Stomach smooth muscle (tissue), 2 donors: Measurements from ENCODE around the gene ZFYVE27.

Experiments
- H3K27ac ChIP-seq: one replicate; pipeline ENCODE4 v1.7.0; 2013; ENCODE audit warnings: mild to moderate bottlenecking, low read length, inconsistent platforms
- H3K27me3 ChIP-seq, 2 donors: one replicate each; pipeline ENCODE4 v1.7.0; 2013; ENCODE audit warnings: low read length in 2 of 2; ENCODE audit not compliant: insufficient read depth in 2 of 2, control insufficient read depth in 1 of 2
- H3K36me3 ChIP-seq, 2 donors: one replicate each; pipeline ENCODE4 v1.7.0; 2013; ENCODE audit warnings: low read length in 2 of 2; ENCODE audit not compliant: control insufficient read depth in 2 of 2, insufficient read depth in 2 of 2
- H3K4me1 ChIP-seq: one replicate; pipeline ENCODE4 v1.7.0; 2013; ENCODE audit warnings: low read length; ENCODE audit not compliant: control insufficient read depth, insufficient read depth
- H3K4me3 ChIP-seq, 2 donors: one replicate each; pipeline ENCODE4 v1.7.0; 2013; ENCODE audit warnings: low read length in 2 of 2
- H3K9ac ChIP-seq, 2 donors: one replicate each; pipeline ENCODE4 v1.7.0; 2013; ENCODE audit warnings: low read length in 2 of 2, mild to moderate bottlenecking in 1 of 2
- H3K9me3 ChIP-seq, 2 donors: one replicate each; pipeline ENCODE4 v1.7.0; 2013; ENCODE audit warnings: low read length in 2 of 2; ENCODE audit not compliant: control insufficient read depth in 2 of 2
- donor health status: healthy.
- donor health status: Pancreatic carcinoma.

ZFYVE27 gene

DNA sequence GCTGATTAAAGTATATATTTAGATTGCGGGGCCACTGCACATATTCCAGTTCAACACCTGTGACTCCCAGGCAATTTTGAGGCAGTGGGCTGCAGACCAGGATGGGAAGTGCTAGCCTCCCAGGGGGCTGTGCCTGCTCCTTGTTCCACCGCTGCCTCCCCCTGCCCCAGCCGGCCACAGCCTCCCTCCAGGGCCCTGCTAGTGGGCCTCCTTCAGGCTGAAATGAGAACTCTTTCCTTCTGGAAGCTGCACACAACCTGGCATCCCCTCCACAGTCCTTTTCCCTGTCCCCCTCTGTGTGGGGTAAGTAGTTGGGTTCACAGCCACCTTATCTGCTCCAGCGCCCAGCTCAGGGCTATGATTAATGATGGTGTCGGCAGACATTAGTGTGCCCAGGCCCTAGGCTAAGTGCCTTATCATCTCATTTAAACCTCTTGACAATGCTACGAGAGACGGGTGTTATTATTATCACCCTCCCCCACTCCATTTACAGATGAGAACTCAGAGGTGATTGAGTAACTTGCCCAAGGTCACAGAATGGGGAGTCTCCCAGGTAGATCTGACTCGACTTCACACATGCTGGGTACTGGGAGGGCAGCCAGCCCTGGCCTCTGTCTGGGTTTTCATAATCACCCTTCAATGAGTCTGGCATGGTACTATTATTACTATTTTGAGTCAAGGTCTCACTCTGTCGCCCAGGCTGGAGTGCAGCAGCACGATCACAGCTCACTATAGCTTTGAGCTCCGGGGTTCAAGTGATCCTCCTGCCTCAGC, 45.7 kb downstream of the ZFYVE27 start:
- H3K27me3 ChIP-seq, result peaks cover 0 to under 1% of the 10 kb centered on the region in 2 donors
- no peak overlapping the region for H3K4me3 ChIP-seq
- H3K4me1 ChIP-seq, result peaks cover 13% of the 10 kb centered on the region
- H3K36me3 ChIP-seq, result no peaks in the 10 kb centered on the region
- H3K27ac ChIP-seq, result no peak overlapping the region
- H3K9ac ChIP-seq, result no peak overlapping the region
- H3K9me3 ChIP-seq, result no peaks in the 10 kb centered on the region

DNA sequence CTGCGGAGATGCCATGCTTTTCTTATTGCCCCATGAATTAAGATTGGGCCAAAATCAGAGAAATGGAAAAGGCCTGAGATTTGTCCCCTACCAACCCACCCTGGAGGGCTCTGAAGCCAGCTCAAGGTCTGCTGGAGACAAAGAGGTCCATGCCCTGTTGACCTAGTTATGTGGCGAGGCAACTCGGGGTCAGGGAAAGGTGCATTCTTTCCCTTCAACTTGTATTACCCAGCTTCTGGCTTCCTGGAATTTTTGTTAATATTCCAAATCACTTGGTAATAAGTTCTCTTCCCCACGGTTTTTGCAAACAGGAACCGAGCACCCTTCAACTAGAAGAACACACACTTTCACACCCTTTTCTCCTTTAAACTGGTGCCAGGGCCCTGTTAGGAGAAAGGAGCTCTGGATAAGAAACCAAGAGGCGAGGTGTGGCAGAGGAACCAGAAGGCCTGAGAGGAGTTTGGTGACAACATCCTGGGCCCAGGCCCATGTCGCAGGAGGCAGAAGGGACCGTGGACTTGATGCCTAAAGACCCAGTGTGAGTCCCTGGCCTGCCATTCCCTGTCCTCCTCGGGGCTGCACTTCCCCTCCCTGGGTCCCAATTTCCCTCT, 47.4 kb downstream of the ZFYVE27 start:
- peaks cover 14% of the 10 kb centered on the region for H3K4me1 ChIP-seq
- no peak overlapping the region for H3K27ac ChIP-seq
- H3K4me3 ChIP-seq, result no peak overlapping the region
- H3K9me3 ChIP-seq, result no peaks in the 10 kb centered on the region
- peaks cover 0 to 5% of the 10 kb centered on the region in 2 donors for H3K27me3 ChIP-seq
- H3K36me3 ChIP-seq, result no peaks in the 10 kb centered on the region
- H3K9ac ChIP-seq, result no peak overlapping the region

GRCh38 chr10:97785231-97785630, 48.3 kb downstream of the ZFYVE27 start:
- H3K27ac ChIP-seq, result no peak overlapping the region
- no peak overlapping the region for H3K4me3 ChIP-seq
- peaks cover 14% of the 10 kb centered on the region for H3K4me1 ChIP-seq
- peaks cover 5 to 13% of the 10 kb centered on the region in 2 donors for H3K27me3 ChIP-seq
- no peaks in the 10 kb centered on the region for H3K9me3 ChIP-seq
- H3K9ac ChIP-seq, result no peak overlapping the region
- no peaks in the 10 kb centered on the region for H3K36me3 ChIP-seq

DNA sequence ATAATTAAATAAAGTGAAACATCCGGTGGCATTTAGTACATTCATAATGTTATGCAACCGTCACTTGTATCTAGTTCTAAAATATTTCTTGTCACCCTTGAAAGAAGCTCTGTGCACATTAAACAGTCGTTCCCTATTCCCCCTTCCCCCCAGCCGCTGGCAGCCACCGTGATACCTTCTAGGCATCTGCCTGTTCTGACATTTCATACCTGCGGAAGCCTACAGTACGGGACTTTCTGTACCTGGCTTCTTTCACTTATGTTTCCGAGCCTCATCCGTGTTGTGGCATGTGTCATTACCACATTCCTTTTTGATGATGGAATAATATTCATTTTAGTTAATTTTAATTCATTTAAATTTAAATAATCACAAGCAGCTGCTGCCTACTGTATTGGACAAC, 48.8 kb downstream of the ZFYVE27 start:
- Histone ChIP-seq H3K27me3 (peaks cover 5 to 14% of the 10 kb centered on the region in 2 donors), H3K4me3 (no peak overlapping the region), H3K9me3 (no peaks in the 10 kb centered on the region), H3K9ac (no peak overlapping the region), H3K27ac (no peak overlapping the region), H3K4me1 (peaks cover 14% of the 10 kb centered on the region), H3K36me3 (no peaks in the 10 kb centered on the region)

GRCh38 chr10:97788552-97789442, 51.9 kb downstream of the ZFYVE27 start:
- H3K27ac ChIP-seq, result no peak overlapping the region
- peaks cover 22 to 26% of the 10 kb centered on the region in 2 donors for H3K27me3 ChIP-seq
- H3K4me3 ChIP-seq, result no peak overlapping the region
- no peak overlapping the region for H3K9ac ChIP-seq
- H3K4me1 ChIP-seq, result peaks cover 2% of the 10 kb centered on the region
- H3K9me3 ChIP-seq, result no peaks in the 10 kb centered on the region
- no peaks in the 10 kb centered on the region for H3K36me3 ChIP-seq

DNA sequence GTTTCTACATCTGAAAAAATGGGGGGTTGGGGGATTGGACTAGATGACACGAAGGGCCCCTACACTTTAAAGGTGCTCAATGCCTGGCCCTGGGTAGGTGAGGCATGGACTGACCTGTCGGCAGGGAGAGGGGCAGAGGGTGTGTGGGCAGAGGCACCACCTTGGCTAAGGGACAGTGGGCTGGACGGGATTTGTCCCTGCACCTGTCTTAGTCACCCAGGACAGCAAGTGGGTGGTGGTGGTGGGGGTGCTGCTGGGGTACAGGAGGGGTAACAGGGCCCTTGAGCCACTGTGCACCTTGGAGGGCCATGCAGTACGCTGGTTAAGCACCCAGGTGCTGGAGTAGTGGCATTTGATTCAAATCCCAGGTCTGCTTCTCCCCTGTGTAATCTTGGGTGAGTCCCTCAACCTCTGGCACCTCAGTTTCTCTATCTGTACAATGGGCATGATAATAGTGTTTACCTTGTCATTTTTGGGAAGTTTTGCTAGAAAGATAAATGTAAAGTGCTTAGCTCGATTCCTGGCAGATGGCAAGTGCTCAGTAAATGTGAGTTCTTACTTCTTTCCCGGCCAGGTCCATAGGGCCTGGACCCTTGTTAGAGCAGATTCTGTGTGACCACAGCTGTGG, 53.0 kb downstream of the ZFYVE27 start:
- peaks cover 22 to 26% of the 10 kb centered on the region in 2 donors for H3K27me3 ChIP-seq
- H3K9ac ChIP-seq, result no peak overlapping the region

GRCh38 chr10:97791824-97792721, 55.1 kb downstream of the ZFYVE27 start:
- H3K4me1 ChIP-seq, result peaks cover 2% of the 10 kb centered on the region
- peaks cover 22 to 26% of the 10 kb centered on the region in 2 donors for H3K27me3 ChIP-seq
- no peaks in the 10 kb centered on the region for H3K36me3 ChIP-seq
- no peaks in the 10 kb centered on the region for H3K9me3 ChIP-seq
- H3K27ac ChIP-seq, result no peak overlapping the region
- no peak overlapping the region for H3K4me3 ChIP-seq
- H3K9ac ChIP-seq, result no peak overlapping the region

More for the DNA sequence above, 53.0 kb downstream of the ZFYVE27 start:
- Histone ChIP-seq H3K4me3 (no peak overlapping the region), H3K36me3 (no peaks in the 10 kb centered on the region), H3K4me1 (peaks cover 2% of the 10 kb centered on the region), H3K9me3 (no peaks in the 10 kb centered on the region), H3K27ac (no peak overlapping the region)

DNA sequence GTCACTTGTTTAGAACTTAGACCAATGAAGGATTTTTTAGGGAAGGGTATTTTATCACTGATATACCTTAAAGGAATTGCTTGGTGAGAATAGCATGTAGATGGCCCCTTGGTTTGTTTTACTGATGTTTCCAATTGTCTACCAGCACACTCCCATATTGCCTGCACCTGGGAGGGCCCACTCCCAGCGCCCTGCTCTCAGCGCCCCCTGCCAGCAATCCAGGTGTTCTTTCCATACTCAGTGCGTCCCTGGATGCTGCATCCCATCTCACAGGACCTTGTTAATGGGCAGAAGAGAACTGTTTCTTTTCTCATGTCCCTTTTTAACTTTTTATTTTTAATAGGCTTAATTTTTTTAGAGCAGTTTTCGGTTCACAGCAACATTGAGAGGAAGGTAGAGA, 59.0 kb downstream of the ZFYVE27 start:
- H3K27ac ChIP-seq, result no peak overlapping the region
- no peak overlapping the region for H3K9ac ChIP-seq
- peaks cover 0 to 10% of the 10 kb centered on the region in 2 donors for H3K9me3 ChIP-seq
- H3K27me3 ChIP-seq, result peaks cover 15 to 22% of the 10 kb centered on the region in 2 donors
- no peak overlapping the region for H3K4me3 ChIP-seq
- H3K36me3 ChIP-seq, result no peaks in the 10 kb centered on the region
- H3K4me1 ChIP-seq, result no peaks in the 10 kb centered on the region

GRCh38 chr10:97796651-97797050, 59.7 kb downstream of the ZFYVE27 start:
- Histone ChIP-seq H3K9me3 (peaks cover 0 to 10% of the 10 kb centered on the region in 2 donors), H3K4me3 (no peak overlapping the region), H3K36me3 (no peaks in the 10 kb centered on the region), H3K9ac (no peak overlapping the region), H3K27me3 (peaks cover 9 to 20% of the 10 kb centered on the region in 2 donors), H3K4me1 (no peaks in the 10 kb centered on the region), H3K27ac (no peak overlapping the region)
